KG1 (cell line): ENCODE data around the gene VPS26A.

ENCODE experiments used
- DNase-seq: peaks from one replicate; lab custom pipeline; 2025; lab: John Stamatoyannopoulos, UW

Gene VPS26A

DNA sequence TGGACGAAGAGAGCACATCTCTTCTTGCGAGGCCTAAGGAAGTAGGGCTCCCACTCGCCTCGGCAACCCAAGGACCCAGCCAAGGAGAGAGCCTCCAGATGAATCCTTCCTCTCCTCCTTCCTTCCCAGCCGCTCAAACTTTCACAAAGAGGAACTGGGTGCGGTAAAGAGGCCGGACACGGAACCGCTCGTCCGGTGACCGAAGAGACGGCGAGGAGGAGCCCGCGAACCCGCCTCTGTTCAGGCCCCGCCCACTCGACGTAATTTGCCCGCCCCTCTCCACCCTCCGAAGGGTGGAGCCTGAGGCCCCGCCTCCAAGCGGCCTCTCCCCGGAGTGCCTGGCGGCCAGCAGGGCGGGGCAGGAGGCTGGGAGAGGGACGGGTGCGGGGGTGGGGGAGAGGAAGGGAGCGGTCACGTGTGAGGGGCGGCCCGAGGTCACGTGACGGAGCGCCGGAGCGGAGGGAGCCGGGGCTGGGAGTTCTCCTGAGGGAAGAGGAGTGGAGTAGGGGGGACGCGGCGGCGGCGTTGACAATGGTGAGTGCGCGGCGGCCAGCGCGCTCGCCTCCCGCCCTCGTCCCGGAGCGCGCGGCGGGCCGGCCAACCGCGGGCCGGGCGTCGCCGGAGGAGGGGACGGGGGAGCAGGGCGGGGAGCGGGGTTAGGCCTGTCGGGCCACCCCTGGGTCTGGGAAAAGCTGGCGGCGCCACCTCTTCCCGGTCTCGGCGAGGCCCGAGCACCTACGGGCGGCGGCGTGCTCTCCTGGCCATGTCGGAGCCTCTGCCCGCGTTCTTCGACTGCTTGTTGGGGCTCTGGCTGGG lies at the start of gene VPS26A:
VPS26A (plus strand) TSS at position 432 of the 816 bp plus-strand sequence; CDS start at position 532, 100 bp downstream.
- DNase-seq: peak; percentile 99

GRCh38 chr10:69074532-69074931 lies 49.4 kb upstream of the VPS26A start:
- no peak for DNase-seq

GRCh38 chr10:69075431-69075830 lies 48.5 kb upstream of the VPS26A start:
- DNase-seq: no peak

DNA sequence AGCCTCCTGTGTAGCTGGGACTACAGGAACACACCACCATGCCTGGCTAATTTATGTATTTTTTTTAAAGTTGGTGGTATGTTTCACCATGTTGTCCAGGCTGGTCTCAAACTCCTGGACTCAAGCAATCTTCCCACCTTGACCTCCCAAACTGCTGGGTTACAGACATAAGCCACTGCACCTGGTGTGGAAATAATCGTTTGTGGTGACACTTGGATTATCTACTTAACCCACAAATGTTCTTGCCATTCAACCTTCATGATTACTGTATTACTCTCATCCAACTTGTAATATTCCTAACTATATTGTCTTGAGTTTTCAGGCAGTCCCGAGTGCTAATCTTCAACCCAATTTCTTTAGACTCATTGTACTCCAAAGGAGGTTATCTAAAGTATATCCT lies 45.7 kb upstream of the VPS26A start:
- no peak for DNase-seq

GRCh38 chr10:69080226-69080625 lies 43.8 kb upstream of the VPS26A start:
- DNase-seq: no peak

DNA sequence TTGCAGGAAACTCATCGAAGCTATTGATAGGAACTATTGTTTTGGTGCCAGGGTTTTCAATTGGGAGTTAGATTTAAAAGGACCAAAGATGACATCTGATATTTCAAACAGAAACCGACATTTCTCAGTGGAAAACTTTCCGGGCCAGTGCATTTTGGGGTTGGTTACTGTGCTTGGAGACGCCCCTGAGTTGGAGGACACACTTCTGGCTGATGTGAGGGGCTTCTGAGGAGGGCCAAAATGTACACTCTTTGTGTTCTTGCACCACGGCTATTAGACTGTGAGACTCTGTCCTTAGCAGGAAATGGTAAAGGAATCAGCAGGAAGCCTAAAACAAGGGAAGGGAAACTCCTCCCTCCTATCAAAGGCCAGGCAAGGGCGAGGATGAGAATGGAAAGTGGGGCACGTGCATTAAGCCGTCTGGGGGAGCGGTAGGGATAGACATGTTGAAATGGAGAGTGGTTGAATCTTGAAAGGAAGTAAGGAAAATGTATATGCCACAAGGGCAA lies 37.9 kb upstream of the VPS26A start:
- no peak for DNase-seq

GRCh38 chr10:69087590-69088470 lies 36.1 kb upstream of the VPS26A start, which contains the start of gene SRGN:
Gene SRGN, plus strand, starts transcription at chr10:69088103. Its CDS starts 55 bp downstream, at chr10:69088158.
- peak; percentile 85 for DNase-seq

DNA sequence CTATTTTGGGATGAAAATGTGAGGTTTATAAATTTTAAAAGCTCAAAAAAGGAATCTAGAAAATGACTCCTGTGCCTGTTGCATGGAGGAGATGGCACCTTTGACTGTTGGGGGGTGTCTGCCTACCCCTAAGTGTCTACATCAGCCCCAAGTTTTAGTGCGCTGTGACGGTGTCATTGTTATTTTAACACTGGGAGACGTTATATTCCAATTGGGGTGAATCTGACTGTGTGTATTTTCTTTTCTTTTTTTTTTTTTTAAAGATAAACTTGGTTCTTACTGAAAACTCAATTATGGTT lies 35.6 kb upstream of the VPS26A start:
- DNase-seq: no peak

DNA sequence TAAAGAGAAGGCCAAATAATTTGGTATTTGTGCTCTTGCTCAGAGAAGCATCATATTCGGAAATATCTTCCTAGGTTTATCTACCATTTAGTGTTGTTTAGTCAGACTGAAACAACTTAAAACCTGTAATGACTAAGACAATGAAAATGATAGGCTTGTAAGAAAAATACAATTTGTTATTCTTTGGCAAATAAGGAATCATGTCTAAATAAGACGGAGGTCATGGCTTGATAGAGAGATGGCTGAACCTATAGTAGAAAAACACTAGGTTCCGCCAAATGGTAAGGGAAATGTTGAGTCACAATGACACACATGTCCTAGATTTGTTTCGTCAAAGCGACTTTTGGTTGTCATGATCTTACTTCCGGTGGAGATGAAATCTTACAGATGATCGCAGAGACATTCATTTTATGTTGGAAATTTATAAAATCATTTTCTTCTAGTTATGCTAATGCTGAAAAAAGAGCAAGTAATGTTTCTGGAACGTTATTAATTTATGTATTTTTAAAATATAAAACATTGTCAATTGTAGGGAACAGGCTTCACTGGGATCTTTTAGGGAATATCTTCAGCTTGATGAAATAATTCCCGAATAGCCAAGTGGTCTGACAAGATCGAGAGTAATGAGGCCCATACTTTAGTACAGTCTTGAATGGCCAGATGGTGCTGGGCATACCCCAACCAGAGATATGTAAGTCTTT lies 35.0 kb upstream of the VPS26A start:
- DNase-seq: peak; percentile 60

DNA sequence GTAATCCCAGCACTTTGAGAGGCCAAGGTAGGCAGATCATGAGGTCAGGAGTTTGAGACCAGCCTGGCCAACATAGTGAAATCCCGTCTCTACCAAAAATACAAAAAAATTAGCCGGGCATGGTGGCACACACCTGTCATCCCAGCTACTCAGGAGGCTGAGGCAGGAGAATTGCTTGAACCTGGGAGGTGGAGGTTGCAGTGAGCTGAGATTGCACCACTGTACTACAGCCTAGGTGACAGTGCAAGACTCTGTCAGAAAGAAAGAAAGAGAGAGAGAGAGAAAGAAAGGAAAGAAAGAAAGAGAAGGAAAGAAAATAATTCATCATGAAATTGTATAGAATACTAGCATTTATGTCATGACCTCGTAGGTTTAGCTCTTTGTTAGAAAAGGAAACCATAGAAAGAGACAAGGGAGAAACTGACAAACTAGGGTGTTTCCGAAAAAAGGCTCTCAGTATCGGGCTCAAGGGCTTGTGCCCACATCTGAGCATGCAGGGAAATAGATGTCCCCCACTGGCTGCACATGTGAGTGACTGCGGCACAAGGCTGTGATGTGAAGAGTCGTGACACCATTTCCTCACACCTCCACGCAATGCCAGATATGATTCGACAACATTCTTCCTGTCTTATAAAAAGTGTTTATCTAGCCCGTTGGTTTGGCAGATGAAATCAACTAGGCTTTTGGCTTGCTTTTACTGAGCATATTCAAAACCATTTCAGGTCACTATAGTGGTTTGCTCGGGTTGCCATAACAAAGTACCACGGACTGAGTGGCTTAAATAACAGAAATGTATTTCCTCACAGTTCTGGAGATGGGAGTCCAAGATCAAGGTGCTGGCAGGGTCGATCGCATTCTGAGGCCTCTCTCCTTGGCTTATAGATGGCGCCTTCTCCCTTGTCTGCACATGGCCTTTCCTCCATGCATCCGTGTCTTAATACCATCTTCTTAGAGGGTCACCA lies 34.1 kb upstream of the VPS26A start:
- no peak for DNase-seq

DNA sequence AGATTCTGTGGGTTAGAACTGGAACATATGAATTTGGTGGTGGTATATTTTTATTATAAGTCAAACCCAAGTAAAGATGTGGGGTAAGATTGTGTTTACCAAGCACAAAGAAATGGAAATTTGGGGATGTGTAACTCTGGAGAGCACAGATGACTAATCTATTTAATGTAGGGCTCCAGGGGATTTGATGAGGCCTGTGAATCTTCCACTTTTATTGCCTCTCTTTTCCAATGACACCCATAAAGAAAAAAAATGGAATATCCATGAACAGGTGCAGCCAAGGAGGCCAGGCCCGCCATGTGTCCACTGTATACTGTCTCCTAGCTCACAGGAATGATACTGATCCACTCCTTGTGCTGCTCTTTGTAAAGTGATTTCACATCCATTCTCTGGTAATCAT lies 33.3 kb upstream of the VPS26A start:
- no peak for DNase-seq

DNA sequence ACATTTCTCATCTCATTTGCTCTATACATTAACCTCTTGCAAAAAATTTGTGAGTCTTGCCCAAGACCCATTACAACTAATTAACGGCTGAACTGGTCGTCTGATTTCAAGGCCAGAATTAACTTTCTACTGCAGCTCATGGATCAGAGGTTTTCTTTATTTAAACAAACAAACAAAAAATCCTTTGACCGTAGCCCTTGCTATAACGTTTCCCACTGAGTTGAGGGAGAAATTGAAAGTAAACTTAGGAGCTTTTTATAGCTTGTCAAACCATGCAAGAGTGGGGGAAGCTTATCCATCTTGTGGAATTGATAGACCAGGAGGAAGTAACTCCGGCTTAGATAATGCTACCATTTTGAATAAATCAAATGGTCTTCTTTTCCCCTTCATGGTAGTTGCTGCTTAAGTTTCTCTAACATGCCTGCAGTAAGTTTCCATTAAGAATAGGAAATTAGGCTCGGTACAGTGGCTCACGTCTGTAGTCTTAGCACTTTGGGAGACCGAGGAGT lies 32.8 kb upstream of the VPS26A start:
- DNase-seq: no peak

- DNase-seq: peak; percentile 61
Observed at GRCh38 chr10:69092959-69093850, 30.8 kb upstream of the VPS26A start.

DNA sequence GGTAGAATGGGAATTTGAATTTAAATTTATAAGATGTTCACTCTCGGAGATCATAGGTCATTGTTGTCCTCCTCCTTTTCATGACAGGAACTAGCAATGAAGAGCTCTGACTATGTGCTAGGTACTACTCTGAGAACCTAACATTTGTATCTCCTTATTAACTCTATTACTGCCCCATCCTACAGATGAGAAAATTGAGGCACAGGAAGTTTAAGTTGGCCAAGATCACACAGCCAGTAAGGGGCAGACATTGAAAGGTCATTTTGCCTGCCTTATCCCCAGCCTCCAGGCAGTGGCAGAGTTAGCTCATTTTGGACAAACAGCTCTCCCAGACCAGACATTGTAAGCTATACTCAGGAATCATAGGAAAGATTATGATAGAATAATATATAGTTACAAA lies 30.0 kb upstream of the VPS26A start:
- no peak for DNase-seq

GRCh38 chr10:69096045-69096444 lies 27.9 kb upstream of the VPS26A start:
- no peak for DNase-seq

- no peak for DNase-seq
Observed at GRCh38 chr10:69097729-69098128, 26.2 kb upstream of the VPS26A start.

DNA sequence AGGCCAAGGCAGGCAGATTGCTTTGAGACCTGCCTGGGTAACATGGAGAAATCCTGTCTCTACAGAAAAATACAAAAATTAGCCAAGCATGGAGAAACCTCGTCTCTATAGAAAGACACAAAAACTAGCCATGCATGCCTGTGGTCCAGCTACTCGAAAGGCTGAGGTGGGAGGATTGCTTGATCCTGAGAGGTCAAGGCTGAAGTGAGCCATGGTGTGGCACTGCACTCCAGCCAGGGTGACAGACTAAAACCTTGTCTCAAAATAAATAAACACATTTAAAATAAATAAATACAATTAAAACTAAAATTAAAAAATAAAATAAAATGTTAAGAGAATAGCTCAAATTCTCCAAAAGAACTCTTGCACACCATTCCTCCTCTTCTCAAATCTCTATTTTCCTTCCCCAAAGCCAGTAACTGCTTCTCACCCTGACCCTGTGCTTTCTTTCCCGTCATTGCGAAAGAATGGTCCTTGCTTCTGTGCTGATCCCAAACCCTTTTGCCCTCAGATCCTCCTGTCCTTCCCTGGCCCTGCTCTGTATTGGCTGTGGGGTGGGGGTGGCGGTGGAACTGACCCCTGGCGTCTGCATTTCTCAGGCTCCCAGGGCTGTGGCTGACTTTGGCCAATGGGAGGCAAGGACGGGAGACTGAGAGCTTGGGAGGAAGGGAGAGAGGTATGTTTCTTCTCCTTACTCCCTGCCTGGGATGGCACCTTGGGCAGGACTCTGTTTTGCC lies 23.7 kb upstream of the VPS26A start:
- DNase-seq: no peak

DNA sequence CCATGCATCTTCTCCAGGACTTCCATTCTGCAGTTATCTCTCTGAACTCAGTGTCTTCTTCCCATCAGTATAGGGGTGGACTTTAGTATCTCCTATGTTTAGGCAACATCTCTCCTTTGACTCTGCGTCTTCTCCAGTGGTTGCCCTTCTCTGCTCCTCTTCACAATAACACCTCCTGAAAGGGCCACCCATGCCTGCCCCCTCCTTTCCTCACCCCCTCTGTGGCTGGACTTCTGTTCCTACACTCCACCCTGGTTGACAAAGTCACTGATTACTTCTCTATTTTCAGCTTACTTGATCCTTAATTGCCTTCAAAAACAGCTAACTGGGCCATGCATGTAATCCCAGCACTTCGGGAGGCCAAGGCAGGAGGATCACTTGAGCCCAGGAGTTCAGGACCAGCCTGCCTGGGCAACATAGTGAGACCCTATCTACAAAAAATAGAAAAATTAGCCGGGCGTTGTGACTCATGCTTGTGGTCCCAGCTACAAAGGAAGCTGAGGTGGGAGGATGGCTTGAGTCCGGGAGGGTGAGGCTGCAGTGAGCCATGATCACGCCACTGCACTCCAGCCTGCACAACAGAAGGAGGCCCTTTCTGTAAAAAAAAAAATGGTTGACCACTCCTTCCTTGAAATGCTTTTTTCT lies 22.4 kb upstream of the VPS26A start:
- no peak for DNase-seq

GRCh38 chr10:69102440-69102839 lies 21.5 kb upstream of the VPS26A start:
- no peak for DNase-seq
